T-helper 9 cell (primary cell): ENCODE data around the gene MTG1.
"Not testable (repeated sequence)": the region's sequence is repeated elsewhere in the genome, so short reads cannot be mapped to it uniquely, and the experiment has no call there.

Experiments
- DNase-seq: peaks from one replicate; pipeline ENCODE4 v3.0.0-alpha.2; 2020

Gene MTG1

DNA sequence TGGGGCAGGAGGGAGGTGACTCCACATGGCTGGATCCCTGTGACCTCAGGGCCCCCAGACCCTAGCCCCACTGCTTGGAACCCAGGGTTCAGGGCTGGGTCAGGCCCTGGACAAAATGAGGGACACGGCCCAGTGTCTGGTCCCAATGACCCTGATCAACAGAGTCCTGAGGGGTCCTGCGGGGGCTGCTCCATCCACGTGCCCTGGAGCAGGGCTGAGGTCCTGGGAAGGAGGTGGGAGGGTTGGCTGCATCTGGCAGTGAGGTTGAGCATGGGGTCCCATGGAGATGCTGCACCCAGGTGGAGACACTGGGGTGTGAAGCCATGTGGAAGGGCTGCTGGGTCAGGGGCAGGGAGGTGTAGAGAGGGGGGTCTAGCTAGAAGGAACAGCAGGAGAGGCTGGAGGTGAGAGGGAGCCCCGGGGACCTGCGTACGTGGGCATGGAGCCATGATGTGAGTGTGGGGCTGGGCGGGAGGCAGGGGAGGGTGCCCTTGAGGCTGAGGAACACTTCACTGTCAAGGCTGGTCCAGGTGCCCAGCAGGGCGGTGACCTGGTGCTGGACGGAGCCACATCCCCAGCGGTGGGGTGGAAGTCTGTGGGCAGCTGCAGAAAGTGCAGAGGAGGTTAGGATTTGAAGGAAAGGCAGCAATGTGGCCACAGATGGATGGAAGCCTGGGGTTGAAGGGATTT lies 60.4 kb downstream of the MTG1 start:
- DNase-seq = no peak

DNA sequence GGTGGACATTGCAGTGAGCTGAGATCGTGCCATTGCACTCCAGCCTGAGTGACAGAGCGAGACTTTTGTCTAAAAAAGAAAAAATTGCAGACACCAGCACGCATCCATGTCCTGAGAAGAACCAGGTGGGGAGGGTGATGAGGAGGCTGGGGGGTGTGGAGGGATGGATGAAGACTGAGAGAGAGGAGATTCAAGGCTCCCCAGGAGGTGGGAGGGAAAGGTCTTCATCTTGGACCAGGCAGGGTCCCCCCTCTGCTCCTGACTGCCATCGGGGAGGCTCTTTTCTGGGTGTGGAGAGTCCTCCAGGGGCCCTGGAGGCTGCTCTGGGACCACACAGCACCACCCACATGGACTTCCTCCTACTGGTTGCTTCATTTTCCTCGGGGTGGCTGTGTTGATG lies 61.2 kb downstream of the MTG1 start:
- no peak for DNase-seq

DNA sequence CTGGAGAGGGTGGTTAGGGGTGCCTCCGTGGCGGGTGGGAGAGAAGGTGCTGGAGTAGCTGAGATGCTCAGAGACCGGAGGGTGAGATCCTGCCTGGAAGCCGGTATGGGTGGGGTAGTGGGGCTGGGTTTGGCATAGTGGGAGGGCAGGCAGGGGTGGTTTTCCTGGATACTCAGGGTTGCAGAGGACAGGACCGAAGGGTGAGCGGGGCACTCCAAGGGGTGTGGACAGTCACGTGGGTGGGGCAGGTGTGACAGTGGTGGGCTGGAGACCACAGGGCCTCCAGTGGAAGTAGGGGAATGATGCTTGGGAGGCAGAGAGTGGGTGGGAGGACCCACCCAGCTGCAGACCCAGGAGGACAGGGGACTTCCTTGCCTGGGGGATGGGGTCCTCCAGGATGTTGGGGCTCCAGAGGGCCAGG lies 61.7 kb downstream of the MTG1 start:
- no peak for DNase-seq

DNA sequence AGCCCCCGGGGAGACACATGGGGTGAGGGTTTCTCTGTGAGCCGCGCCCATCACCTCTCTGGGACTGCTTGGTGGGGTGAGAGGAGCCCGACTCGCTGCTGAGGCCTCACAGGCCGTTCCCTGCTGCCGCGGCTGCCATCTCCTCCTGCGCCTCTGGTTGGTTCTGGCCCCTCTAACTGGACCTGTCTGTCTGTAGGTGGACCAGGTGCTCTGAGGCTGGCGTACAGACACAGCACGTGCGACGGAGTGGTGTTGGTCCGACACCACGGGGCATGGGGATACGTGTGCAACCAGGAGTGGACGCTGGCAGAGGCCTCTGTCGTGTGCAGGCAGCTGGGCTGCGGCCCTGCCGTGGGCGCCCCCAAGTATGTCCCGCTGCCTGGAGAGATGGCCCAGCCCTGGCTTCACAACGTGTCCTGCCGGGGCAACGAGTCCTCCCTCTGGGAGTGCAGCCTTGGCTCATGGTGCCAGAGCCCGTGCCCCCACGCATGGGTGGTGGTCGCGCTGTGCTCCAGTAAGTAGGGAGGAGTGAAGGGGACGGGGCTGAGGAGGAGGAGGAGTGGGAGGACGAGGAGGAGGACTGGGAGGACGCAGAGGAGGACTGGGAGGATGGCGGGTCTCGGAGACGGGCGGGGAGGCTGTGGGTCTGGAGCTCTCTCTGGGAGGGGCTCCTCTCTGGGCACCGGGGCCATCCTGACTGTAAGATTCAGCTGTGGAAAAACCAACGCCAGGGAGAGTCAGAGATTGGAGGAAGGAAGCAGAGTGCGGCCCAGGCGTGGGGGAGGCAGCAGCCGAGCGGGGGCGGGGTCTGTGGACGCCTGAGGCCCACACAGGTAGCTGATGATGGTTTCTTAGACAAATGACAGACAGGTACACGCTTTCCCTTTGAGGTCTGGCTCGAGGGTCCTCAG lies 62.3 kb downstream of the MTG1 start:
- no peak for DNase-seq

DNA sequence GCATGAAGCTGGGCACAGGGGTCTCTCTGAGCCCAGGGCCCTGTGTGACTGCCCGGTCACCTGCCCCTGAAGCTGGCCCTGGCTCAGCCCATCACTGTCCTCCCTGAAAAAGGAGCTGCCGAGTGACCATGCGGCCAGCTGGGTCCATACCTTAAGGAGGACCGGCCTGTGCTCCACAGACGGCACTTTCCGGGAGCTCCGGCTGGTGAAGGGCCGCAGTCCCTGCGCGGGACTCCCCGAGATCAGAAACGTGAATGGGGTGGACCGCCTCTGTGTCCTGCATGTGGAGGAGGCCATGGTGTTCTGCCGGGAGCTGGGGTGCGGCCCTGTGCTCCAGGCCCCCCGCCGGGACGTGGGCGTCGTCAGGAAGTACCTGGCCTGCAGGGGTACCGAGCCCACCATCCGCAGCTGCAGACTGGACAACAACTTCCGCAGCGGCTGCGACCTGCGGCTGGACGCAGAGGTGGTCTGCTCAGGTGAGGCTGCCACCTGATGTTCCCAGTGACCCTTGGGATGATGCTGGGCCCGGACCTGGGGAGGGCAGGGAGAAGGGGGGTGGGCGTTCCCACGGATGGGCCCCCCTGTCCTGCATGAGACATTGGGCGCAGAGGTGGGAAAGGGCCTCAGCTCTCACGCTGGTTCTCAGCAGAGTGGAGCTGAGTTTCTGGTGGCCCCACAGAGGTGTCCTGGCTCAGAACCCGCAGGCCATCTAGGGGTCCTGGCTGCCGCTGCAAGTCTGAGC lies 63.3 kb downstream of the MTG1 start:
- no peak for DNase-seq

DNA sequence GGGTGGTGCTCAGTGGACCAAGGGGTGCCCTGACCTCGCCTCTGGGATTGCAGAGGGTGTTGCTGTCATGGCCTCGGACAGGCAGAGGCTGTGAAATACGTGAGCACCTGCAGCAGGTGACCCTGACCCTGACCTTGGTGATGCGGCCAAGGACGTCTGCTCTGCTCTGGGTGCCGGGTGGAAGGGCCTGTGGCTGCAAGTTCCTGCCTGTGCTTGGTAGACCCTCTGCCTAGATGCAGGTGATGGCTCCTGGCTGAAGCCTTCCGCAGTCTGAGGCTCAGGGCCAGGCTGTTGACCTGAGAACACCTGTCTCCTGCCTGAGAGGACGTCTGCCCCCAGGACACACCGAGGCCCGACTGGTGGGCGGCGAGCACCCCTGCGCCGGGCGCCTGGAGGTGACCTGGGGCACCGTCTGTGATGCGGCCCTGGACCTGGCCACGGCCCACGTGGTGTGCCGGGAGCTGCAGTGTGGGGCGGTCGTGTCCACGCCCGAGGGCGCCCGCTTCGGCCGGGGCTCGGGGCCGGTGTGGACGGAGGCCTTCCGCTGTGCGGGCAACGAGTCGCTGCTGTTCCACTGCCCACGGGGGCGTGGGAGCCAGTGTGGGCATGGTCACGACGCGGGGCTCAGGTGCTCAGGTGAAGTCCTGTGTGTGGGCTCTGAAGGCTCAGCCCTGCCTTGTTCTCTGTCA lies 64.2 kb downstream of the MTG1 start:
- DNase-seq = no peak

DNA sequence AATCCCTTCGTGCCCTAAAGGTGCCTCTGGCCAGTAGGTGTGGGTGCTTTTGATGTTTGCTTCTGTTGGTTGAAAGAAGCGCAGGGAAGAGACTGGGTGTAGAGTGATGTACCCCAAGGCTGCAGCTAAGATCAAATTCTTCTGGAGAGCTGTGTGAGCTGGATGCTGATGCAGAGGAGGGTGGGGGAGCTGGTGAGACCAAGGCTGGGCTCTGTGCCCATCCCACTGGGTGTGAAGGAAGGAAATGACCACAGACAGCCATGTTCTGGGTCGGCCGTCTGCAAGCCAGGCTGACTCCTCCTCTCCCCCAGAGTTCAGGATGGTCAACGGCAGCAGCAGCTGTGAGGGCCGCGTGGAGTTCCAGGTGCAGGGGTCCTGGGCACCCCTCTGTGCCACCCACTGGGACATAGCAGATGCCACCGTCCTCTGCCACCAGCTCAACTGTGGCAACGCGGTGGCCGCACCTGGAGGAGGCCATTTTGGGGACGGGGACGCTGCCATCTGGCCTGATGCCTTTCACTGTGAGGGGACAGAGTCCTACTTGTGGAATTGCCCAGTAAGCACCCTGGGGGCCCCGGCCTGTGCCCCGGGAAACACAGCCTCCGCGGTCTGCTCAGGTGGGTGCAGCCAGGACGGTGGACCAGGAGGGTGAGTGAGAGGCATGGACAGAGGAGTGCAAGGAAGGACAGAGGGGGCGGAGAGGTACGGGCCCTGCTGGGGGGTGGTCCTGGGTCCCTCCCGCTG lies 64.9 kb downstream of the MTG1 start:
- no peak for DNase-seq

DNA sequence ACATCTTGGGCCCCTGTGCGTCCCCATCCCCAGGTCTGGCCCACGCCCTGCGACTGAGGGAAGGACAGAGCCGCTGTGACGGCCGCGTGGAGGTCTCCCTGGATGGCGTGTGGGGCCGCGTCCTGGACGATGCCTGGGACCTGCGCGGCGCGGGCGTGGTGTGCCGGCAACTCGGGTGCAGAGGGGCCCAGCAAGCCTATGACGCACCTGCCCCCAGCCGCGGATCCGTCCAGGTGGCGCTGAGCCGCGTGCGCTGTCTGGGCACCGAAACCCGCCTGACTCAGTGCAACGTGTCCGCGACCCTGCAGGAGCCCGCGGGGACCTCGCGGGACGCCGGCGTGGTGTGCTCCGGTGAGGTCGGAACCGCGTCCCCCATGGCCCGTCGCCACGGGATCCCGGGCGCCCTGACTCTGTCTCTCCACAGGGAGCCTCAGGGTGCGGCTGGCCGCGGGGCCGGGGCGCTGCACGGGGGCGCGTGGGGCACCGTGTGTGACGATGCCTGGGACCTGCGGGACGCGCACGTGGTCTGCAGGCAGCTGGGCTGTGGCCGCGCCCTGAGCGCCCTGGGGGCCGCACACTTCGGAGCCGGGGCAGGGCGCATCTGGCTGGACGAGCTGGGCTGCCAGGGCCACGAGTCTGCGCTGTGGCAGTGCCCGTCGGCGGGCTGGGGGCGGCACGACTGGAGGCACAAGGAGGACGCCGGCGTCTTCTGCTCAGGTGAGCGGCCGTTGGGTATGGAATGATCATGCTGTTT lies 65.7 kb downstream of the MTG1 start:
- no peak for DNase-seq

DNA sequence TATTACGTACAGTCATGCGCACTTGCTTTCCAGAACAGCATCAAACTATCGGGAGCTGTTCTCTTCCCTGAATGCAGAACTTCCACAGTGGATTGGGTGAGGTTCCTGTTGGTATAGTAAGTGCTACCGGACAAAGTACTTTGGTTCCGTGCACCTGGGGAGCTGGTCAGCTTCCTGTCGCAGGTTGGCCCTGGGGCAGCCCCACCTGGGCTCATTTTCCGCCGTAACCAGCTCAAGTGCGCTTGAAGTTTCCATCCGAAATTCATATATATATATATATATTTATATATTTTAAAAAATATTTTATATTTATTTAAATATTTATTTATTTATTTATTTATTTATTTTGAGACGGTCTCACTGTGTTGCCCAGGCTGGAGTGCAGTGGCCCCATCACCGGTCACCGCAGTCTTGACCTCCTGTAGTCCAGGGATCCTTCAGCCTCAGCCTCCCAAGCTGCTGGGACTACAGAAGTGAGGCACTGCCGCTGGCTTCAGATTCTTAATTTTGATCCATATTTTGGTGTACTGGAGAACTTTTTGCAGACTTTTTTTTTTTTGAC lies 66.3 kb downstream of the MTG1 start:
- no peak for DNase-seq

DNA sequence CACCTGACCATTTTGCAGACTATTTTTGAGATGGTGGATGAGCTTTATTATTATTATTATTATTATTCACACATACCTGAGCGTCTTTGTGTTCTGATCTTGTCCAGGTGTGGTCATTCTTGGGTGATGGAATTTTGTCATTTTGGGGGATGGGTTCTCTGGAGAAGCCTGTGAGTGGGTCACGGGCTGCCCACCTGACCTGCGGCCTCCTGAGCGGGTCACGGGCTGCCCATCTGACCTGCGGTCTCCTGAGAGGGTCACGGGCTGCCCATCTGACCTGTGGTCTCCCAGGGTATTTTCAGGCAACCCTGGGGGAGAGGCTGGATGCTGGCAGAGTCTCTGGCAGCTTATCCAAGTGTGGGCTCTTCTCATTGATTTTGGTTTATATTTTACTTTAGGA lies 67.1 kb downstream of the MTG1 start:
- no peak for DNase-seq

DNA sequence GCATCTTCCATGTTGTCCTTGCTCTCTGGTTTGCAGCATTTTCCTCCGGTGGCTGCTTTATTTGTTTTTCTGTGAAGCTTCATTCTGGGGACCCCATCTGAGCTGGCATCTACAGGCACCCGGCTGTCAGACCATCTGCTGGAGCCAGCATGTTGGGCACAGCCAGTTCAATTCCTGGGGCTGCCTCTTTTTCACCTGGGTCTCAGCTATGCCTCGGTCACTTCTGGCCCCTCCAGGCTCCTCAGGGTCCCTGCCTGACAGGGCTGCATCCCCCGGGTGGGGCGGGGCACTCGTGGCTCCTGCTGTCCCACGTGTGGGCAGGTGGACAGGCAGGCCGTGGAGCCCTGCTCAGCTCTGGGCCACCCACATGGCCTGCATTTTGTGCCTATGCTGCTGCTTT lies 67.9 kb downstream of the MTG1 start:
- DNase-seq = no peak

DNA sequence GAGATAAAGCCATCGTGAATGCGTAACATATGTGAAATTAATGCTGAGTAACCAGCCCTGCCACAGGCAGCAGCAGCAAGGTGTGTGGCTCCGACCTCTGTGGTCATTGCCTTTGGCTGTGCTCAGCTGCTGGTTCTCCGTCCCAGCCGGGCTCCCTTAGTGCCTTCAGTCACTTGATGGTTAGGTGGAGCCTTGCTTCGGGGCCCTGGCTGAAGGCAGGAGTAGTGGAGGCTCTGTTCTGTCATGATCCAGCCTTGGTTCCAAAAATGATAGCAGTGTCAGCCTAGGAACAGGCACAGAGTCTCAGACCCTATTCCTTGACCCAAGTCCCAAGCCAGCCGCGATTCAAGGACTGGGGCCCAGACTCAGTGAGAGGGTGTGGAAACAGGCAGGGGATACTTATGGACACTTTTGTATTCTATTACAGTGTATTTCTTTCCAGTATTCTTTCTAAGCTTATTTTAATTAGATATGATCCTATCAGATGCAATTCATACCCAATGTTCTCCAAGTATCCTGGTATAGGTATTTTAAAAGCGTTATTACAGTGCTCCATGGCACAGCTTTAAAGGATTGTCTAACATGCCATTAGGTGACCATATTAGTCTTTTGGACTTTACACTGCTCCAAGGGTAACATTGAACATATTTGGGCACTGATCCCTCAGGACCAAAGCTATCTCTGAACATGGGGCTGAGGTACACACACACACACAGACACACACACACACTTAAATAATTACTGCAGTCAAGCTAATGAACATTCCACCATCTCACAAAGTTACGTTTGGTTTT lies 68.8 kb downstream of the MTG1 start:
- DNase-seq = no peak

DNA sequence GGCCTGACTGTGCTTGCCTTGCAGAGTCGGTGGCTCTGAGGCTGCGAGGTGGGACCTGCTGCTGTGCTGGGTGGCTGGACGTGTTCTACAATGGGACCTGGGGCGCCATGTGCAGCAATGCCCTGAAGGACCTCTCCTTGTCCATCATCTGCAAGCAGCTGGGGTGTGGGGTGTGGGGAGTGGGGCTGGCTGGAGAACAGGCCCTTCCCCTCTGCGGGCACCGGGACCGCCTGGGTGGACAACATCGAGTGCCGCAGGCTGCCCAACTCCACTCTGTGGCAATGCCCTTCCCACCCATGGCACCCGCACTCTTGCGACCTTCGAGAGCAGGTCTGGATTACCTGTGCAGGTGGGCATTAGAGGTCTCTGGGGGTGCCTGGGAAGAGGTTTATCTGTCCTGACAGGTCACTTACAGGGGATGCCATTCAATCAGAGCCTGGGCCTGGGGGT lies 70.7 kb downstream of the MTG1 start:
- no peak for DNase-seq

DNA sequence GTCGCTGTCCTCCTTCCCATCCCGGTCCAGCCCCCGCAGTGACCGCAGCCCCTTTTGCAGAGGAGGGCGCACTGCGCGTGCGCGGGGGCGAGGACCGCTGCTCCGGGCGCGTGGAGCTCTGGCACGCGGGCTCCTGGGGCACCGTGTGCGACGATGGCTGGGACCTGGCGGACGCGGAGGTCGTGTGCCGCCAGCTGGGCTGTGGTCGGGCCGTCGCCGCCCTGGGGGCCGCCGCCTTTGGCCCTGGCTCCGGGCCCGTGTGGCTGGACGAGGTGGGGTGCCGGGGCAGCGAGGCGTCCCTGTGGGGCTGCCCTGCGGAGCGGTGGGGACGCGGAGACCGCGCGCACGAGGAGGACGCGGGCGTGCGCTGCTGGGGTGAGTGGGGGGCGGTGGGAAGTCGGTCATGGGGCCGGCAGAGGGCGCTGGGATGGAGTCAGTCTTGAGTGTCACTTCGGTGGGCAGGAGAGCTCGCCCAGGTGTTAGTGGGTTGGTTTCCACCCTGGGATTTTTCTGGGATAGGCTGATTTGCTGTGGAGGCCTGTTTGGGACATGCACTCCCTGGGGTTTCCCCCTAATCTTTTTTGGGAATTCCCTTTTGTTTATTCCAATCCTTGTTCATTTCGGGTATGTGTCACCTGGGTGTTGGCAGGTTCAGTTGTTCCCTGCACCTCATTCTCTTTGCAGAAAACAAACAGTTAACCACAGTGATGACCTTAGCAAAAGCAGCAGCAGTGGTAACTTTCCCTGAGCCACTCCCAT lies 71.4 kb downstream of the MTG1 start:
- DNase-seq = no peak

DNA sequence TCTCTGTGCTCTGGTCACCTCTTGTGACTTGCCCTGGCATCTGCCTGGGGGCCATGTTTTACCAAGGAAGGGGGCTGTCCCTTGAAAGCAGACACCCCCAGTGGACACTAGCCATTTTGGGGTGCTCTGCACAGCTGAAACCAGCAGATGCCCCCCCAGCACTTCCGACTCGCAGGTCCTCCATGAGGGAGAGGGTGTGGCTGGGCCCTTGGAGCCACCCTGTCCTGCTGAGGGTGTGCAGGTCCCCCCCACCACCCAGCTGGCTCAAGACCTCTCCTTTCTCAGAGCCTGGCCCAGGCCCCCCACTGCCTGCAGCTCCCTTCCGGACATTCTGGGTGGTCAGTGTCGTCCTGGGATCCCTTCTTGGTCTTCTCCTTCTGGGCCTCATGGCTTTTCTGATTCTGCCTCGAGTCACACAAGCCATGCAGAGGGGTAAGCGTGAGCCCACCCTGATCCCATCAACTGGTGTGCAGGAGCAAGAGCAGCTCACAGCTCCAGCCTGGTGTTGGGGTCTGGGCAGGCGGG lies 72.1 kb downstream of the MTG1 start:
- no peak for DNase-seq

DNA sequence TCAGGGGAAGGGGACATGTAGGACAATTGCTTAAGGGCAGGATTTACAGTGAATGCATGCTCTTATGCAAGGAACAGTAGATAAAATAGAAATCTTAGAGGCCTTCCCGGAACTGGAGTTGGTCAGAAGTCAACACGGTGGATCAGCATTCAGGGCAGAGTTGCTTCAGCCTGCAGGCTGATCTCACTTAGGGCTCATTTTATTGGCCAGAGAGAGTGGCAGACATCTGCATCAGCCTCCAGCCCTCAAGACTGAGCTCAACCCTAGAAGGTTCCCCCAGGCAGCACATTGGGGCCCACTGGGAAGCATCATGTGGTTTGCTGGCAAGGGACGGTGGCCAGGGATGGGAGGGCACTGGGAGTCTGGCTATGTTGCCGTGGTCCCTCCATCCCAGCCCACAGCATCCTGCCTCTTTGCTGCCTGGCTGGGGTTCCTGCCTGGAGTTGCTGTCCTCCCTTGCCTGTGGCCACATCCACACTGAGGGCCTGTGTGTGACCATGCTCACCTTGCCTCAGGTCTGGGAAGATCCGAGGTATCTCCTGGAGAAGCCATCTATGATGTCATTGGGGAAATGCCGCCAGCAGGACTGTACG lies 72.8 kb downstream of the MTG1 start:
- DNase-seq = no peak

DNA sequence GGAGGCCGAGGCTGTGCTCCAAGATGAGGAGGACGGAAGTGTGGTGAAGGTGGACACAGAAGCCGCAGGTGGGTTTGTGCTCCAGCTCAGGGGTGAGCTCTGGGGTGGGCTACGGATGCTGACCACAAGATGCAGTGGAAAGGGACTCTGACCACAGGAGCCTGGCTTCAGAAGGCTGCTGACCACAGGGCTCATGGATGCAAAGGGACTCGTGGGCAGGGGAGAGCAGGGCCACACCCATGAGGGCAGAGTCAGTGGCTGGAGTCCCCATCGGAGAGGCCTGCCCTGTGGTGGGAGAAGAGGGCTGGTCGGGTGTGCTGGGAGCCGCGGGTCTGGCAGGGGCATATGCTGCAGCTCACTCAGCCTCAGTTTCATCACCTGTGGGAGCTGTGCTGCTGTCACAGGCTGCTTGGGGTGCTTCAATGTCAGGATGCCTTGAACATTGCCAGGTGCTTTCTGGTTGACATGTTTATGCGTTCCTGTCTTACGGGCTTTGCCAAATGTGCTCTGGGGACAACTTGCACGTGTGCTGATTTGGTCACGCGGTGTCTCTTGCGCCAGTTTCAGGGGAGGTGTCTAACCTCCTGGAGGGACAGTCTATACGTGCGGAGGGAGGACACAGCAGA lies 73.4 kb downstream of the MTG1 start:
- DNase-seq = no peak

DNA sequence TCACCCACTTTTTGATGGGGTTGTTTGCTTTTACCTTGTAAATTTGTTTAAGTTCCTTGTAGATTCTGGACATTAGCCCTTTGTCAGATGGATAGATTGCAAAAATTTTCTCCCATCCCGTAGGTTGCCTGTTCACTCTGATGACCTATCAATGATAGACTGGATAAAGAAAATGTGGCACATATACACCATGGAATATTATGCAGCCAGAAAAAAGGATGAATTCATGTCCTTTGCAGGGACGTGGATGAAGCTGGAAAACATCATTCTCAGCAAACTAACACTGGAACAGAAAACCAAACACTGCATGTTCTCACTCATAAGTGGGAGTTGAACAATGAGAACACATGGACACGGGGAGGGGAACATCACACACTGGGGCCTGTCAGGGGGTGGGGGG lies 75.2 kb downstream of the MTG1 start:
- DNase-seq = not testable (repeated sequence)
